ENCODE data around the gene DLGAP1.

- TF ChIP-seq CTCF (IDR thresholded peaks at IDR 0.05) = no peak
- no peak for TF ChIP-seq EZH2 (IDR thresholded peaks at IDR 0.05; ENCODE audit: borderline replicate concordance, insufficient read depth, low read depth, low read length, poor library complexity, severe bottlenecking)
These were observed 828.1 kb downstream of the DLGAP1 start for GRCh38 chr18:3626929-3627458.
